ENCODE measurements around the gene FAM120AOS. TPM values are rescaled to one million over a fixed set of nuclear protein-coding genes. Genes with fewer than 3 reads are reported as not detected.

The FAM120AOS gene
- total RNA-seq, 1 experiment from 2014 or later: 53.6 TPM

GRCh38 chr9:93492327-93492726, 38.9 kb upstream of the FAM120AOS start:
- H3K23ac ChIP-seq (ENCODE audit: insufficient read length, low read depth, low read length): no peak overlapping the region
- no peak overlapping the region for H3K56ac ChIP-seq (ENCODE audit: insufficient read length, low read depth, low read length)
- no peak overlapping the region for H4K5ac ChIP-seq (ENCODE audit: insufficient read length, low read depth, low read length)
- H3T11ph ChIP-seq (ENCODE audit: low read length): no peak overlapping the region
- DNase-seq: no peak
- H4K8ac ChIP-seq (replicated peaks; ENCODE audit: insufficient read length, low read depth, low read length): no peak overlapping the region
- no peak overlapping the region for H2BK20ac ChIP-seq (ENCODE audit: low read depth, low read length, poor library complexity, severe bottlenecking)
- H3K18ac ChIP-seq (ENCODE audit: insufficient read length, low read depth, low read length): no peak overlapping the region
- Mint-ChIP-seq H3K27ac (peak overlapping the region in 2 of 3 experiments; percentile 27 to 49; a peak in 2 of 7 replicates), H3K9me3 (no peaks in the 10 kb centered on the region), H3K27me3 (ENCODE audit: low read depth) (no peaks in the 10 kb centered on the region), H3K36me3 (ENCODE audit: insufficient read depth in 1 of 3, low read depth in 3 of 3) (peaks cover 19 to 65% (median 34%) of the 10 kb centered on the region in 3 experiments), H3K4me1 (peaks cover 0 to 5% of the 10 kb centered on the region in 2 experiments; a peak in 1 of 4 replicates), H3K4me3 (no peak overlapping the region)
- H3K27ac ChIP-seq (ENCODE audit: insufficient read length, low read depth, low read length): no peak overlapping the region
- no peak overlapping the region for H4K91ac ChIP-seq (ENCODE audit: insufficient read length, low read depth, low read length)
- H3K27me3 ChIP-seq (ENCODE audit: insufficient read depth, low read length): no peaks in the 10 kb centered on the region
- H3K9ac ChIP-seq (ENCODE audit: extremely low read depth, insufficient read length, low read length): no peak overlapping the region
- H2AK5ac ChIP-seq (ENCODE audit: insufficient read length, low read length): no peak overlapping the region
- no peaks in the 10 kb centered on the region for H3K4me1 ChIP-seq (ENCODE audit: insufficient read depth, low read length)
- no peak overlapping the region for H3K4me2 ChIP-seq (ENCODE audit: insufficient read depth, insufficient read length, low read length)
- no peaks in the 10 kb centered on the region for H3K23me2 ChIP-seq (ENCODE audit: insufficient read length, low read depth, low read length, poor library complexity, severe bottlenecking)
- TF ChIP-seq CTCF (conservative IDR thresholded peaks at IDR 0.05): no peak
- no peak overlapping the region for H3K14ac ChIP-seq (ENCODE audit: insufficient read depth, low read length)
- no peak overlapping the region for H3K4ac ChIP-seq (ENCODE audit: low read depth, low read length)
- no peaks in the 10 kb centered on the region for H3K79me2 ChIP-seq (ENCODE audit: insufficient read depth, low read length)
- H2BK5ac ChIP-seq (ENCODE audit: insufficient read length, low read length): no peak overlapping the region
- no peak overlapping the region for H2BK15ac ChIP-seq (ENCODE audit: low read depth, low read length)
- no peak overlapping the region for H2BK120ac ChIP-seq (ENCODE audit: low read depth, low read length, poor library complexity, severe bottlenecking)
- no peaks in the 10 kb centered on the region for H3K9me3 ChIP-seq (ENCODE audit: control insufficient read depth, low read depth, low read length)
- peaks cover 5% of the 10 kb centered on the region for H3K79me1 ChIP-seq (ENCODE audit: insufficient read depth, low read depth, low read length, poor library complexity, severe bottlenecking)
- WGBS (ENCODE audit: extremely low coverage, insufficient read length, low lambda C conversion rate): no CpG with 5 or more reads among the region's 5 CpGs
- peaks cover 2% of the 10 kb centered on the region for H4K20me1 ChIP-seq (ENCODE audit: control insufficient read depth, insufficient read depth, insufficient read length)
- H2BK12ac ChIP-seq (ENCODE audit: insufficient read length, low read depth, low read length): no peak overlapping the region
- no peak overlapping the region for H2AFZ ChIP-seq (ENCODE audit: low read length)

All from H9 (cell line).